ENCODE measurements around the gene POLR3G.
A peak's percentile ranks its signal among the peaks of the same experiment; 100 is the strongest.

Gene POLR3G, protein sequence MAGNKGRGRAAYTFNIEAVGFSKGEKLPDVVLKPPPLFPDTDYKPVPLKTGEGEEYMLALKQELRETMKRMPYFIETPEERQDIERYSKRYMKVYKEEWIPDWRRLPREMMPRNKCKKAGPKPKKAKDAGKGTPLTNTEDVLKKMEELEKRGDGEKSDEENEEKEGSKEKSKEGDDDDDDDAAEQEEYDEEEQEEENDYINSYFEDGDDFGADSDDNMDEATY

GRCh38 chr5:90474235-90475107 lies at the start of gene POLR3G, which contains the start of gene MBLAC2:
Gene POLR3G (plus strand): TSS chr5:90474864. CDS start chr5:90485568, 10,704 bp downstream.
Gene MBLAC2 (minus strand): TSS chr5:90474771. CDS start chr5:90474292, 479 bp downstream.
- DNase-seq (ENCODE audit: low spot score): peak; percentile 73

DNA sequence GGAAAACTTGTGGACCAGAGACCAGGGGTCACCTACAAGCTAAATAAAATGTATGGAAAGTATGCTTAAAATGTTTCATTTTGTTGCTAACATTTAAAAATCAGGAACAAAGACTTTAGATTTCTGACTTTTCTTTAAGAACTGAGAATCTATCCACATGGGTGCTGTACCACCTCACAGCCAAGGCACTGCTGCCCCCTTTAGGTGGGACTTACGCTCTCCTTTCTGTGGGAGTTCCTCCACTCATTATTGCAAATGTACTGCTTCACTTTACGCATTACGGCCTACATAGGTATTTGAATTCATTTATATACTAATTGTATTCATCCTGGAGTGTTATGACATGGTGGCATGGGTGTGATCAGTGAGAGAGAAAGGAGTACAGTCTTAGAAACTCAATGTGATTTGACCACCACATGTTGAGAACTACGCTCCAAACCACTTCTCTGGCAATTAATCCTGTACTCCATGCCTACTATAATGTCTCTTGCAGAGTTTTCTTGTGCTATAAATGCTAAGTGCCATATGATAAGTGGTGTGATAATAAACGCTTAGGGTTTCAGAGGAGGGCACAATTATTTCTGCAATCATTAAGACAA lies 40.4 kb upstream of the POLR3G start:
- no peak for DNase-seq (ENCODE audit: low spot score)

GRCh38 chr5:90437663-90438062 lies 37.0 kb upstream of the POLR3G start:
- DNase-seq (ENCODE audit: low spot score): no peak

DNA sequence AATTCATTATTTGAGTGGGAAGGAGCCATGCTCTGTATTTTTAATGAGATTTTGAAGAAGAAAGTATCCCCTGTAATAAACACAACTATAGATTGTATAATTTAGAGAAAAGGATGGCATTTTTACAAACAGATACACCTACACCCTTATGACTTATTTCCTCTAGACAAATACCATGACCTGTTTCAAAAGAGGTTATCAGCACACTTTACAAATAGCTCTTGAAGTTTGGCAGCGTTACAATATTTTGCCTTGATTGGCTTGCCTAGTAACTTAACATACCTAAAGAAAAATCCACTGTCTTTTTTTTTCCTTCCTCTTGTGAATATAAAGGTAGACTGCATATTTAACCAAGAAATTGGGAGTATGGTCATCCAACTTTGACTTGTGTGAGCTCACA lies 36.6 kb upstream of the POLR3G start:
- DNase-seq (ENCODE audit: low spot score): no peak

GRCh38 chr5:90440644-90441043 lies 34.0 kb upstream of the POLR3G start:
- DNase-seq (ENCODE audit: low spot score): no peak

DNA sequence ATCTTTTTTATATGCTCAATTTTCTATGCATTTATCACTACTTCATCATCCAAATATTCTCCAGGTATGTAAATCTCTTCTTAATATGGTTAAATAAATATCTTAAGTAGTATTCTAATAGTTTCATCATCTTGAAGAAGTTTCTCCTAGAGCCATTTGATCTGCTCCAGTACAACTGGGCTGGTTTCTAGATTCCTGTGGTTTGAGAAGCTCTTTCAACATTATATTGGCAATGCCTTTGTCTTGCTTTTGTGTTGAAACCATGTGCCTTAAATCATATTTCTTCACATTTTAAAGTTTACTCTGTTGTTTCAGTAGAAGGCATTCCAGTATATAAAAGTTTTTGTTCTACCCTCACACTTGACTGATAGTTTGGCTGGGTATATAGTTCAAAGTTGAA lies 27.7 kb upstream of the POLR3G start:
- DNase-seq (ENCODE audit: low spot score): no peak

DNA sequence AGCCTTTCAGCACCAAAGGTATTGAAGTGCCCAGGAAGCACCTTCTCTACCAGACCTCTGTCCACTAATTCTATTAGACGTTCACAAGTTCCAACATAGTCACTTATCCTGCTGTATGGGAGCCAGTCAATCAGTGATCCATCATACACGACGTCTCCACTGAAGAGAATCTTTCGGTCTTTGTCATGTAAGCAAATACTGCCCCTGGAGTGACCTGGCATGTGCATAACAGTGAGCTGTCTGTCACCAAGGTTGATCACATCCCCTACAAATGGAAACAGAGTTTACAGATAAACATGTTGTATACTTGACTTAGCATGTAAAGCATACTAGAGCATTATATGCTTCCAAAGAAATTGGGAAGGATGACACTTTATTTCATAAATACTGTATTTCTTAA lies 13.4 kb upstream of the POLR3G start:
- no peak for DNase-seq (ENCODE audit: low spot score)

DNA sequence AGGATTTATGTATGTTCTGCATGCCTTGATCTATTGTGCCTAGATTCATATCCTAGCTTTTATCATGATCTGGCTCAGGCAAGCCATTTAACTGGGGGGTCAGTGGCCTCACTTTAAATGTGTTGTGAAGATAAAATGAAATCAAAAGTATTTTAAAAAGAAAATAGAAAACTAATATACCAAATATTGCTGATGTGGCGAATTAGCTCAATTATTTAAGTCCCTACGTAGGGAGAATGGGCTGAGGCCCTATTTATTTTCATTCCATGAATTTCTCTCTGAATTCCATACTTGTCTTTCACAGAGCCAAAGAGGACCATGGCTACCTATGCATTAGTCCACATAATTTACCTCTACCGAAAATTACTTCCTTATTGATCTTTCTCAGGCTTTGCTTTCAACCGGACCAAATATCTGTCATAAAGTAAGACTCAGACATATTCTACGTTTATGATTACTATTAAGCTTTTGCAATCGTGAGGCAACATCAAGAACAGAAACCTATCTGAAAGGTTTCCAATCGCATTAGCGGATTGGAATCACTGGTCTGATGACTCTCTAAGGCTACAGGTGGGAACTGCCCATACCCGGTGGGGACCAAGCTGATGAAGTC lies 1.8 kb upstream of the POLR3G start:
- DNase-seq (ENCODE audit: low spot score): no peak

- DNase-seq (ENCODE audit: low spot score): peak; percentile 17
Measured at GRCh38 chr5:90473396-90474234, 1.0 kb upstream of the POLR3G start.

DNA sequence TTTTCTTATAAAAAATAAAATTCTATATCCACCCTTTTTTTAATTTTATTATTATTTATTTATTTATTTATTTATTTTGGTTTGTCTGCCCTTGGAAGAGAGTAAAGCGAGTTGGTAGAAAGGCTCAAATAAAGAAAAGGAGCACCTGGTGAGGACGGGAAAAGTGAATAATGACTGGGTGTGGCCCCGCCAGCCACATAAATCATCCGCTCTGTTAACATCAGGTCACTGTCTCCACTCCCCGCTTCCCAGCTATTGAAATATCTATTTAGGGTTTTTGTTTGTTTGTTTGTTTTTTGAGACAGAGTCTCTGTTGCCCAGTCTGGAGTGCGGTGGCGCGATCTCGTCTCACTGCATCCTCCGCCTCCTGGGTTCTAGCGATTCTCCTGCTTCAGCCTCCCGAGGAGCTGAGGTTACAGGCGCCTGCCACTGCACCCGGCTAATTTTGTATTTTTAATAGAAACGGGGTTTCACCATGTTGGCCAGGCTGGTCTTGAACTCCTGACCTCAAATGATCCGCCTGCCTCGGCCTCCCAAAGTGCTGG lies 844 bp downstream of the POLR3G start:
- no peak for DNase-seq (ENCODE audit: low spot score)

DNA sequence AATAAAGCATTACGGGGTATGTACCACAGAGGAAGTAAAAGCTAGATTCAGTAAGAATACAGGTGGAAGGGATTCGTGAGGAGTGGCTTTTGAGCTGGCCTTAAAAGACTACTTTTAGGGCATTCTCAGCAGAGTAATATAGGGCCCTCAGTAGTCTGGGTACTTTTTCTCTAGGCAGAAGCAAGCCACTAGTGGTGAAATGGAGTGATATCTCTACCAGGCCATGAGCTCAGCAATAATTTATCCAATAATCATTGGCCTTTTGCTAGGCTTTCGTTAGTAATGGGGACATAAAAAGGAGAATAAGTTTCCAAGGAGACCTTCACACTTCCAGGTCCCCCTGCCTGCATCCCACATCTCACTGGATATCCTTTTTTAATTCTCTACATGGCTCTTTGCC lies 1.7 kb downstream of the POLR3G start:
- DNase-seq (ENCODE audit: low spot score): no peak

DNA sequence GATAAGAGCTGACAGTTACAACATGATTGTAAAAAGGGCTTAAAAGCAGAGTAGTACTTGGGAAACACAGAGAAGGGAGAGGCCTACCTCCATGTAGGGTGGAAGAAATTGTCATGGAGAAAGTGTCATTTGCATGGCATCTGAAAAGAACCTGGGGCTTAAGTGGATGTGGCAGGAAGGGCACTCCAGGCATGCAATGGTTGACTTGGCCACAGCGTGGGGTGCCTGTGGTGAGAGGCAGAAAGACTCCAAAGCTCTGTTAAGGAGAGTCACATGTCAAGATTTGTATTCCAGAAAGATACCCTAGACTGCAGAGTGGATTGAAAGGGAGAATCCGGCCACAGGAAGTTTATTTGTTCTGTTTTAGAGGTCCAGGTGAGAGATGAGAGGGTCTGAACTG lies 2.4 kb downstream of the POLR3G start:
- DNase-seq (ENCODE audit: low spot score): no peak

DNA sequence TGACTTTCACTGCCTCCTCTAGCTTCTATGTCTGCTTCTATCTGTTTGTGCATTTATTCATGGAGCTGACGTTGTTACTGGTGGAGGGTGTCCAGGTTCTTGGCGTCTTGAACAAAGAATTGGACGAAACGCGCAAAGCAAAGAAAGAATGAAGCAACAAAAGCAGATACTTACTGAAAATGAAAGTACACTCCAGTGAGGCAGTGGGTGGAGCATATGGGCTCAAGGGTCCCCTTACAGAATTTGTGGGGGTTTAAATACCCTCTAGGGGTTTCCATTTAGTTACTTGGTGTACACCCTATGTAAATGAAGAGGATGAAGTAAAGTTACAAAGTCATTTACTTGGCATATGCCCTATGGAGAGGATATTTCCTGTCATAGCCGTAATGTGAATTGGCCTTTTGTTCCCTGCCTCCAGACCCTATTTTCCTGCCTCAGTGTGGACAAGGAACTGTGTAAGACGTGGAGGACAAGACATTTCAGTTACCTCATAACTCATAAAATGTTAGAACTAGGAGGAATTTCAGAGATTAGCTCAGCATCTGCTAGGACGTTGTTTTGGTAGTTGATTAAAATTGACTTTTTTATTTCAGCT lies 3.1 kb downstream of the POLR3G start:
- DNase-seq (ENCODE audit: low spot score): no peak

DNA sequence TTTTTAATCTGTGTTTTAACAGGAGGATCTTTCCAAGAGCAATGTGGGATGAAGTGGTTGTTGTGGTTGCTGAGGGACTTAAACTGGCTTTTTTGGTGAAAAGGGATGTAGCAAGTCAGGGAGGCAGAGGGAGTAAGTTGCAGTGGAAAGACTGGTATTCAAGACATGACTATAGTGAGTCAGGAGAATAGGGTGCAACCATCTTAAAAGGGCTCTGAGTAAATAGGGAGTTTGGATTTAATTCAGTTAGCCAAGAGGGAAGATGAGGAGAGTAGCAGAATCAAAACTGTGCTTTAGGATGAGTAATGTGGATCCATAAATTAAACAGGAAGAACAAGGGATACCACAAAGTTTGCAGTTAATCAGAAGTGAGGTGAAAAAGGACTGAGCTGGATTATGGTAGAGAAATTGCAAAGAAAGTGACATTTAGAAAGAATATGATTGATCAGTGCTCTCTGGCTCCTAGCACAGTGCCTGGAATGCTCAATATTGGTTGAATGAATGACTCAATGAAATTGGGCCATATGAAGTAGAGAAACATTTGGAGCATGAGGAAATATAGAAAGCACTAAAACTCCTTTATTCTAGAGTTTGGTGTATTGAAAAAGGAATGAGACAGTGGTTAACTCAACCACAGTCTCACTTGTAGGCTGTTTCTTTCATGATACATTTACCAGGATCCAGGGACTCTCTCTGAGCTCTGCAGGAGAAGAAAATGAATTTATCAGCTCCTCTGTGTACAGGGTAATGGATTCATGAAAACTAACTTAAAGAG lies 5.1 kb downstream of the POLR3G start:
- no peak for DNase-seq (ENCODE audit: low spot score)

DNA sequence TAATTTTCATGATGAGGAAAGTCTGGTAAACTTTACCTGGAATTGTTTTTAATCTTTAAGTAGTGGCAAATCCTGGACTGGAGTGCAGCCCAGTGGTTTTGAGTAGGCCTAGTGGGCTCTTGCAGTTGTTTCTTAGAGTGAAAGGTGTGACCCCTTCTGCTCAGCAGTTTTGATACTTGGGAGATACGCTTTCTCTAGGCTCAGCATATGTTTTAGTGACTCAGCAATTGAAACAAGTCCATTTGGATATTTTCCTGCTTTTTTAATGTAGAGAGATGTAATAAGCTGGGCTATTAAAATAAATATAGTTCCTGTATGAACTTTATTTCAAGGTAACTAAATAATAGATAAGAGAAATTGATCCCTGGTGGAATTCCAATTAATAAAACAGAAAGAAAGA lies 6.0 kb downstream of the POLR3G start:
- no peak for DNase-seq (ENCODE audit: low spot score)

GRCh38 chr5:90483206-90483605 lies 8.5 kb downstream of the POLR3G start:
- no peak for DNase-seq (ENCODE audit: low spot score)

DNA sequence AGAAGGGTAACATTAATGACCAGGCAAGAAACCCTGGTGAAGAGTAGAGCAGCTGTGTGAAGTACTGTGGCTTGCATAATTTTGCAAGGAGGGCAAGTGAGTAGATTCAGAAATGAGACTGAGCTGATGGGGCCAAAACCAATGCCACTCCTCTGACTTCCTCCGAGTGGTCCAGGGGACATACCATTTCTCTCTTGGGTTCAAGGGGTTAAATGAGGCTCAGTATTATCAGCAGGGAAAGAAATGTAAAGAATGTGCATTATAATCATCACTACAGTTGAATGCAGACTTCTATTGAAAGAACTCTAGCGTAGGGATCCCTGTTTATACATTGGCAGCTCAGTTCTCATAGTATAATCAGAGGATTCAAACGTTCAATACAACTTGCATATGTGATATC lies 9.9 kb downstream of the POLR3G start:
- DNase-seq (ENCODE audit: low spot score): no peak

GRCh38 chr5:90488791-90489190 lies 14.1 kb downstream of the POLR3G start:
- no peak for DNase-seq (ENCODE audit: low spot score)

- DNase-seq (ENCODE audit: low spot score): no peak
Measured at GRCh38 chr5:90494043-90494442, 19.4 kb downstream of the POLR3G start.

DNA sequence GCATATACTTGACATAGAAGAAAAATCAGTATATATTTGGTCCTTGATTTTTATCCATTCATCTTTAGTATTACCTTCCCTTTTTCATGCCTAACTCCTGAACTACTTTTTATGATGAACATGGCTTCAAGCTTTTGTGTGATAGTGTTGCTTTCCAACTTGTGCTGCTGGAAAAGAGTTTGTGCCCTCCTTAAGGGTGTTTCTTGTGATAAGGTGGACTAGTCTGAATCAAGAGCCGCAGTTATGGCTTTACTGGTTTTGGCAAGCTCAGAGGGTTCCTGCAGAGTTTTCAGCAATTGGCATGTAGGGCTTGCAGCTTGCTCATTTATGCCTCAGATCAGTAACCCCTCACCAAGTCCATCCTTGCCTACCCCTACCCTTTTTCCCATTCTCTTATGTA lies 20.5 kb downstream of the POLR3G start:
- DNase-seq (ENCODE audit: low spot score): no peak
